MM.1S (cell line): ENCODE measurements around the gene PPP3CB.

ENCODE experiments used
- DNase-seq: peaks from one replicate; pipeline ENCODE4 v3.0.0-alpha.2; 2015
- H2AFZ ChIP-seq: fragments of 300-600 bp; sonication (generic); 2 replicates; pipeline ENCODE4 v1.6.0; 2016; ENCODE audit warnings: antibody characterized with exemption, low read length
- H3F3A ChIP-seq: fragments of 300-600 bp; sonication (generic); 2 replicates; pipeline ENCODE4 v1.6.1; 2016; ENCODE audit warnings: mild to moderate bottlenecking, antibody characterized with exemption, low read length, moderate library complexity, mixed read lengths; ENCODE audit not compliant: insufficient read depth
- H3K27ac ChIP-seq: fragments of 300-600 bp; sonication (generic); 2 replicates; pipeline ENCODE4 v1.5.1; 2016; ENCODE audit warnings: mild to moderate bottlenecking, low read length
- H3K27me3 ChIP-seq: fragments of 300-600 bp; sonication (generic); replicated peaks from 2 replicates; pipeline ENCODE4 v1.6.0; 2016; ENCODE audit warnings: low read length; ENCODE audit not compliant: insufficient read depth
- H3K36me3 ChIP-seq: fragments of 300-600 bp; sonication (generic); replicated peaks from 2 replicates; pipeline ENCODE4 v1.6.1; 2016; ENCODE audit warnings: mild to moderate bottlenecking, low read length, mixed read lengths; ENCODE audit not compliant: insufficient read depth
- H3K4me1 ChIP-seq: fragments of 300-600 bp; sonication (generic); 2 replicates; pipeline ENCODE4 v1.6.1; 2016; ENCODE audit warnings: low read length, mixed read lengths
- H3K4me2 ChIP-seq: fragments of 300-600 bp; sonication (generic); 2 replicates; pipeline ENCODE4 v1.6.0; 2016; ENCODE audit warnings: low read depth, low read length
- H3K4me3 ChIP-seq: fragments of 300-600 bp; sonication (generic); 2 replicates; pipeline ENCODE4 v1.5.1; 2016; ENCODE audit warnings: low read length, mixed read lengths
- H3K79me2 ChIP-seq: fragments of 300-600 bp; sonication (generic); 2 replicates; pipeline ENCODE4 v1.6.1; 2016; ENCODE audit warnings: mixed run types, low read length, mixed read lengths
- H3K9ac ChIP-seq: fragments of 300-600 bp; sonication (generic); 2 replicates; pipeline ENCODE4 v1.6.1; 2016; ENCODE audit warnings: low read length, mixed read lengths
- H3K9me2 ChIP-seq: fragments of 300-600 bp; sonication (generic); replicated peaks from 2 replicates; pipeline ENCODE4 v1.6.1; 2016; ENCODE audit warnings: mild to moderate bottlenecking, low read length, mixed read lengths; ENCODE audit not compliant: insufficient read depth
- H3K9me3 ChIP-seq: fragments of 300-600 bp; sonication (generic); replicated peaks from 2 replicates; pipeline ENCODE4 v1.6.1; 2016; ENCODE audit warnings: mild to moderate bottlenecking, low read length, mixed read lengths; ENCODE audit not compliant: insufficient read depth
- H4K20me1 ChIP-seq: fragments of 300-600 bp; sonication (generic); 2 replicates; pipeline ENCODE4 v1.6.1; 2016; ENCODE audit warnings: mild to moderate bottlenecking, low read length, moderate library complexity, mixed read lengths; ENCODE audit not compliant: insufficient read depth
- CTCF ChIP-seq: fragments of 300-600 bp; sonication (generic); IDR thresholded peaks from 2 replicates; pipeline ENCODE4 v1.5.1; 2016; ENCODE audit warnings: antibody characterized with exemption, low read length, mixed read lengths
- EZH2 ChIP-seq: fragments of 300-600 bp; sonication (generic); optimal IDR thresholded peaks from 2 replicates; pipeline ENCODE3; 2017; ENCODE audit warnings: low read depth, mild to moderate bottlenecking, antibody characterized with exemption, low read length, mixed read lengths
- EZH2phosphoT487 ChIP-seq: fragments of 300-600 bp; sonication (generic); IDR thresholded peaks from 2 replicates; pipeline ENCODE4 v1.6.1; 2018; ENCODE audit warnings: antibody characterized with exemption, low read length

Gene PPP3CB

GRCh38 chr10:73494213-73494612 lies 1.6 kb downstream of the PPP3CB start:
- Histone ChIP-seq H3K27me3 (no peaks in the 10 kb centered on the region), H3K9me2 (no peaks in the 10 kb centered on the region), H3K9ac (no peak overlapping the region), H3K4me3 (no peak overlapping the region), H3K4me2 (peak overlapping the region; percentile 80; the same call in 1 of the 2 replicates), H3K9me3 (no peaks in the 10 kb centered on the region), H3F3A (peaks cover 9% of the 10 kb centered on the region), H3K79me2 (peaks cover 53% of the 10 kb centered on the region), H4K20me1 (no peaks in the 10 kb centered on the region), H3K27ac (no peak overlapping the region), H2AFZ (no peak overlapping the region), H3K36me3 (no peaks in the 10 kb centered on the region; the same call in 1 of the 2 replicates), H3K4me1 (peaks cover 10% of the 10 kb centered on the region)
- TF ChIP-seq CTCF, result no peak
- no peak for TF ChIP-seq EZH2
- no peak for TF ChIP-seq EZH2phosphoT487
- no peak for DNase-seq

- Histone ChIP-seq H3K4me3 (no peak overlapping the region), H3K4me2 (peak overlapping the region; percentile 80; the same call in 1 of the 2 replicates), H3K4me1 (peaks cover 10% of the 10 kb centered on the region), H3K9me3 (no peaks in the 10 kb centered on the region), H3F3A (peaks cover 9% of the 10 kb centered on the region), H3K9ac (no peak overlapping the region), H4K20me1 (no peaks in the 10 kb centered on the region), H2AFZ (no peak overlapping the region), H3K79me2 (peaks cover 53% of the 10 kb centered on the region), H3K36me3 (no peaks in the 10 kb centered on the region; the same call in 1 of the 2 replicates), H3K27me3 (no peaks in the 10 kb centered on the region), H3K9me2 (no peaks in the 10 kb centered on the region), H3K27ac (no peak overlapping the region)
- TF ChIP-seq EZH2phosphoT487 (no peak), CTCF (no peak), EZH2 (no peak)
- DNase-seq, result no peak
These were observed 2.0 kb downstream of the PPP3CB start for GRCh38 chr10:73493781-73494180.

GRCh38 chr10:73486601-73487000 lies 9.2 kb downstream of the PPP3CB start:
- Histone ChIP-seq H4K20me1 (no peaks in the 10 kb centered on the region), H3K79me2 (peaks cover 21% of the 10 kb centered on the region), H3K4me2 (no peak overlapping the region), H3K9ac (no peak overlapping the region), H3K27ac (no peak overlapping the region), H3K27me3 (no peaks in the 10 kb centered on the region), H3K9me3 (no peaks in the 10 kb centered on the region), H3K36me3 (no peaks in the 10 kb centered on the region; the same call in 1 of the 2 replicates), H3K4me1 (no peaks in the 10 kb centered on the region), H3K4me3 (no peak overlapping the region), H3K9me2 (no peaks in the 10 kb centered on the region), H3F3A (no peaks in the 10 kb centered on the region), H2AFZ (no peak overlapping the region)
- TF ChIP-seq EZH2 (no peak), CTCF (no peak), EZH2phosphoT487 (no peak)
- DNase-seq, result no peak
